Keratinocyte (primary cell): ENCODE results near the gene ZNF100. TPM values are rescaled to one million over a fixed set of nuclear protein-coding genes. Genes with fewer than 3 reads are reported as not detected.

Experiments
- DNase-seq: peaks from one replicate; pipeline ENCODE4 v3.0.0-alpha.2; 2011; ENCODE audit warnings: low read depth, missing footprints, low spot score
- FAIRE-seq: peaks from 2 replicates; lab custom pipeline; 2011; peaks lifted over from hg19 to GRCh38; lab: Jason Lieb, UNC
- H2AFZ ChIP-seq: 2 replicates; pipeline ENCODE4 v1.6.0; 2012; ENCODE audit warnings: low read length, control low read depth, inconsistent platforms; ENCODE audit not compliant: control insufficient read depth
- H3K27ac ChIP-seq: 2 replicates; pipeline ENCODE4 v1.5.1; 2011; ENCODE audit warnings: low read length; ENCODE audit not compliant: control insufficient read depth, insufficient read depth
- H3K27me3 ChIP-seq: 3 replicates; pipeline ENCODE4 v1.6.0; 2011; ENCODE audit warnings: low read length; ENCODE audit not compliant: control insufficient read depth, insufficient read depth; ENCODE audit errors: extremely low read depth
- H3K36me3 ChIP-seq, 2 experiments: 2 replicates in 1 of 2; 3 replicates in 1 of 2; pipeline ENCODE4 v1.5.1; 2011; ENCODE audit warnings: low read length in 2 of 2, mild to moderate bottlenecking in 1 of 2; ENCODE audit not compliant: control insufficient read depth in 2 of 2, insufficient read depth in 2 of 2; ENCODE audit errors: extremely low read depth in 1 of 2
- H3K4me1 ChIP-seq: 3 replicates; pipeline ENCODE4 v1.5.1; 2011; ENCODE audit warnings: low read length; ENCODE audit not compliant: control insufficient read depth, insufficient read depth; ENCODE audit errors: extremely low read depth
- H3K4me2 ChIP-seq: 3 replicates; pipeline ENCODE4 v1.6.0; 2011; ENCODE audit warnings: low read depth, low read length; ENCODE audit not compliant: control insufficient read depth, insufficient read depth; ENCODE audit errors: extremely low read depth
- H3K4me3 ChIP-seq, 3 experiments: fragments of 200-600 bp in 1 of 3; sonication (generic) in 1 of 3; 2 replicates in 2 of 3; 3 replicates in 1 of 3; pipeline ENCODE4 v1.5.1; 2011 to 2016; ENCODE audit warnings: low read length in 3 of 3, mild to moderate bottlenecking in 3 of 3, control low read depth in 2 of 3, inconsistent platforms in 1 of 3, low read depth in 1 of 3, mixed read lengths in 1 of 3, mixed run types in 1 of 3, moderate library complexity in 1 of 3; ENCODE audit not compliant: control insufficient read depth in 2 of 3, insufficient read depth in 2 of 3; ENCODE audit errors: extremely low read depth in 1 of 3
- H3K79me2 ChIP-seq: 2 replicates; pipeline ENCODE4 v1.6.0; 2012; ENCODE audit warnings: low read length; ENCODE audit not compliant: control insufficient read depth, insufficient read depth
- H3K9ac ChIP-seq: 3 replicates; pipeline ENCODE4 v1.6.0; 2011; ENCODE audit warnings: low read length; ENCODE audit not compliant: control insufficient read depth, insufficient read depth; ENCODE audit errors: extremely low read depth
- H3K9me1 ChIP-seq: 3 replicates; pipeline ENCODE4 v1.6.0; 2011; ENCODE audit warnings: low read length; ENCODE audit not compliant: control insufficient read depth, insufficient read depth; ENCODE audit errors: extremely low read depth
- H3K9me3 ChIP-seq: 2 replicates; pipeline ENCODE4 v1.5.1; 2012; ENCODE audit warnings: low read depth, low read length; ENCODE audit not compliant: control insufficient read depth
- H4K20me1 ChIP-seq: 3 replicates; pipeline ENCODE4 v1.6.0; 2011; ENCODE audit warnings: low read length; ENCODE audit not compliant: control insufficient read depth, insufficient read depth; ENCODE audit errors: extremely low read depth
- EZH2 ChIP-seq: IDR thresholded peaks from one replicate; pipeline ENCODE4 v1.6.1; 2012; ENCODE audit warnings: inconsistent platforms, mild to moderate bottlenecking, low read length, moderate library complexity
- dilution Hi-C: fragments of 300-500 bp; cut with MboI; formaldehyde crosslinking; loops from one replicate; pipeline ENCODE4 v1.7.0; 2020; ENCODE audit warnings: low sequenced_read_pairs; ENCODE audit not compliant: extremely low pct_ligation_motif_present
- polyA plus RNA-seq, 5 experiments: library from polyadenylated mRNA; depleted of rRNA in 3 of 5; stranded (reverse) in 3 of 5; stranded (forward) in 1 of 5; unstranded in 1 of 5; fragments of >200 nt; gene quantifications; 1 replicate in 1 of 5; 2 replicates in 3 of 5; 3 replicates in 1 of 5; pipeline versions ENCODE4 v1.2.1 to v1.2.3, GENCODE V29; 2011 to 2012; ENCODE audit warnings: missing spikeins in 2 of 5, low read depth in 1 of 5, low replicate concordance in 1 of 5
- TF ChIP-seq, protein P1 (sequence below), 3 experiments: IDR thresholded peaks in 1 of 3; conservative IDR thresholded peaks in 1 of 3; optimal IDR thresholded peaks in 1 of 3; 2 replicates in 2 of 3; 3 replicates in 1 of 3; pipeline versions ENCODE3 to v1.5.1; 2011; ENCODE audit warnings: low read length in 3 of 3, mild to moderate bottlenecking in 3 of 3, moderate library complexity in 2 of 3, control low read depth in 1 of 3, inconsistent platforms in 1 of 3; ENCODE audit not compliant: insufficient read depth in 2 of 3; ENCODE audit errors: extremely low read depth in 1 of 3

The ZNF100 gene
- polyA plus RNA-seq, 1 donor (not counting 4 experiments of a cell fraction or from before 2014, with no cell fraction given): 4.7 TPM

DNA sequence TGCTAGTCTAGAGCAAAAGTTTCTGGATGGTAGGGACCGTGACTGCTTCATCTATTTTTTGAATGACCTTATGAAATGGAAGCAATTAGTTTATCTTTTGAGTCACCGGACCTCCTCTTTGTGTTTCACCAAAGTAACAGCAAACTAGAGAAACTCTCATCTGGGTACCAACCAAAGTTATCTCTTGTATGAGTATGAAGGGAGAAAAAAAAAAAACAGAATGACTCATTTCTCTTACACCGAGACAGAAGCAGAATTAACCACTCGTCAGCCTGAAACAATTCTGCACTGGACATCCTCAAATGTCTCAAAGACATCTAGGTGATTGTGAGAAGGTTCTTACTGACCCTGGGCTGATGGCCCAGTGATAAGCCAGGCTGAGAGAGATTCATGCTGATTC, 18.3 kb downstream of the ZNF100 start:
- H3K4me3 ChIP-seq: no peak overlapping the region
- FAIRE-seq (no peak), DNase-seq (no peak)
- no peak overlapping the region for H3K9ac ChIP-seq
- TF ChIP-seq EZH2: no peak
- TF ChIP-seq, protein P1, sequence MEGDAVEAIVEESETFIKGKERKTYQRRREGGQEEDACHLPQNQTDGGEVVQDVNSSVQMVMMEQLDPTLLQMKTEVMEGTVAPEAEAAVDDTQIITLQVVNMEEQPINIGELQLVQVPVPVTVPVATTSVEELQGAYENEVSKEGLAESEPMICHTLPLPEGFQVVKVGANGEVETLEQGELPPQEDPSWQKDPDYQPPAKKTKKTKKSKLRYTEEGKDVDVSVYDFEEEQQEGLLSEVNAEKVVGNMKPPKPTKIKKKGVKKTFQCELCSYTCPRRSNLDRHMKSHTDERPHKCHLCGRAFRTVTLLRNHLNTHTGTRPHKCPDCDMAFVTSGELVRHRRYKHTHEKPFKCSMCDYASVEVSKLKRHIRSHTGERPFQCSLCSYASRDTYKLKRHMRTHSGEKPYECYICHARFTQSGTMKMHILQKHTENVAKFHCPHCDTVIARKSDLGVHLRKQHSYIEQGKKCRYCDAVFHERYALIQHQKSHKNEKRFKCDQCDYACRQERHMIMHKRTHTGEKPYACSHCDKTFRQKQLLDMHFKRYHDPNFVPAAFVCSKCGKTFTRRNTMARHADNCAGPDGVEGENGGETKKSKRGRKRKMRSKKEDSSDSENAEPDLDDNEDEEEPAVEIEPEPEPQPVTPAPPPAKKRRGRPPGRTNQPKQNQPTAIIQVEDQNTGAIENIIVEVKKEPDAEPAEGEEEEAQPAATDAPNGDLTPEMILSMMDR (optimal IDR thresholded peaks at IDR 0.05 in 1 of 3, IDR thresholded peaks at IDR 0.05 in 1 of 3, conservative IDR thresholded peaks at IDR 0.05 in 1 of 3; ENCODE audit: extremely low read depth in 1 of 3, insufficient read depth in 2 of 3, low read length in 3 of 3): no peak
- H3K27me3 ChIP-seq: no peaks in the 10 kb centered on the region
- peaks cover 8% of the 10 kb centered on the region for H3K79me2 ChIP-seq
- no peak overlapping the region for H3K4me2 ChIP-seq
- no peaks in the 10 kb centered on the region for H3K4me1 ChIP-seq
- H3K9me1 ChIP-seq: no peaks in the 10 kb centered on the region
- peaks cover 3% of the 10 kb centered on the region in 2 experiments for H3K36me3 ChIP-seq
- dilution Hi-C loops: no loop called here
- peaks cover 2% of the 10 kb centered on the region for H3K9me3 ChIP-seq
- H4K20me1 ChIP-seq: no peaks in the 10 kb centered on the region
- H3K27ac ChIP-seq: no peak overlapping the region
- no peak overlapping the region for H2AFZ ChIP-seq

DNA sequence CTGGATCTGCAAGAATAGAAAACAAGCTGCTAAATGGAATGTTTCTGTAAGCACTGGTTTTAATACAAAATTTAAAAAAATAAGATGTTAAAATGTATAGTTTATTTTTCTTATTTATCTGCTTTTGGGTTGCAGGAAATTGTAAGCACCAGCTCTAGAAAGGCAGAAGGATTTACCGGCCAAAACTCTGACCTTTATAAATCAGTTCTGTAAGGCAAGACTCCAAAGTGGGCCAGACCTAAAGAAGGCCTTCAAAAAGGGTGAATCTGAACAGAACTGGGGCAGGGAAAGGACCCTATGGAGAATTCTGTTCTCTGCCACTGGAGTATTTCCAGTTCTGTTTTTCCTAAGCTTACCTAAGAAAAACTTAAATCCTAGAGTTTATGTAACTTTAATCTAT, 19.3 kb downstream of the ZNF100 start:
- Histone ChIP-seq H3K36me3 (peaks cover 3% of the 10 kb centered on the region in 2 experiments), H3K27me3 (no peaks in the 10 kb centered on the region), H4K20me1 (no peaks in the 10 kb centered on the region), H2AFZ (no peak overlapping the region), H3K4me1 (no peaks in the 10 kb centered on the region), H3K4me3 (no peak overlapping the region), H3K4me2 (no peak overlapping the region), H3K79me2 (peaks cover 8% of the 10 kb centered on the region), H3K9me3 (peaks cover 2% of the 10 kb centered on the region), H3K9me1 (no peaks in the 10 kb centered on the region), H3K9ac (no peak overlapping the region), H3K27ac (no peak overlapping the region)
- dilution Hi-C loops: no loop called here
- no peak for TF ChIP-seq EZH2
- TF ChIP-seq, protein P1 (optimal IDR thresholded peaks at IDR 0.05 in 1 of 3, IDR thresholded peaks at IDR 0.05 in 1 of 3, conservative IDR thresholded peaks at IDR 0.05 in 1 of 3; ENCODE audit: extremely low read depth in 1 of 3, insufficient read depth in 2 of 3, low read length in 3 of 3): no peak
- DNase-seq: no peak
- no peak for FAIRE-seq
